GM19468 (cell line): ENCODE measurements around the gene ENTPD8.
"Not testable (repeated sequence)": the region's sequence is repeated elsewhere in the genome, so short reads cannot be mapped to it uniquely, and the experiment has no call there.

Experiments
- ATAC-seq: cut with Tn5 transposase; IDR thresholded peaks from one replicate; pipeline ENCODE4 v1.9.1; 2021; ENCODE audit warnings: mild to moderate bottlenecking, moderate library complexity, moderate number of reproducible peaks; ENCODE audit not compliant: unreplicated experiment; ENCODE audit errors: extremely low read depth

Gene ENTPD8

GRCh38 chr9:137417161-137418021 lies 23.8 kb downstream of the ENTPD8 start:
- no peak for ATAC-seq

- ATAC-seq, result no peak
These were observed 24.5 kb downstream of the ENTPD8 start for GRCh38 chr9:137416563-137417151.

GRCh38 chr9:137416006-137416562 lies 25.1 kb downstream of the ENTPD8 start:
- ATAC-seq, result no peak

- no peak for ATAC-seq
These were observed 25.7 kb downstream of the ENTPD8 start for GRCh38 chr9:137415451-137415850.

- no peak for ATAC-seq
These were observed 28.7 kb downstream of the ENTPD8 start for GRCh38 chr9:137412431-137412830.

- no peak for ATAC-seq
These were observed 29.3 kb downstream of the ENTPD8 start for GRCh38 chr9:137411645-137412380.

GRCh38 chr9:137411260-137411644 lies 29.9 kb downstream of the ENTPD8 start:
- ATAC-seq, result no peak

- ATAC-seq, result no peak
These were observed 30.3 kb downstream of the ENTPD8 start for GRCh38 chr9:137410891-137411249.

GRCh38 chr9:137410236-137410890 lies 30.8 kb downstream of the ENTPD8 start:
- ATAC-seq, result not testable (repeated sequence)

GRCh38 chr9:137409515-137409914 lies 31.6 kb downstream of the ENTPD8 start:
- ATAC-seq, result no peak

GRCh38 chr9:137408651-137409405 lies 32.3 kb downstream of the ENTPD8 start:
- ATAC-seq, result no peak

GRCh38 chr9:137407590-137408300 lies 33.4 kb downstream of the ENTPD8 start:
- ATAC-seq, result no peak

GRCh38 chr9:137406876-137407589 lies 34.1 kb downstream of the ENTPD8 start:
- no peak for ATAC-seq

- no peak for ATAC-seq
These were observed 34.9 kb downstream of the ENTPD8 start for GRCh38 chr9:137406085-137406760.

- ATAC-seq, result no peak
These were observed 35.5 kb downstream of the ENTPD8 start for GRCh38 chr9:137405677-137406081.

GRCh38 chr9:137404961-137405567 lies 36.1 kb downstream of the ENTPD8 start:
- no peak for ATAC-seq

GRCh38 chr9:137403269-137403668 lies 37.9 kb downstream of the ENTPD8 start:
- no peak for ATAC-seq
